Measurements from ENCODE around the gene CAPN5. TPM values are rescaled to one million over a fixed set of nuclear protein-coding genes. Genes with fewer than 3 reads are reported as not detected.

The CAPN5 gene
- total and polyA plus RNA-seq, 2 of the 13 experiments (the other 11 are each of a cell fraction or from before 2014, with no cell fraction given), result 0.27 to 1.2 TPM

DNA sequence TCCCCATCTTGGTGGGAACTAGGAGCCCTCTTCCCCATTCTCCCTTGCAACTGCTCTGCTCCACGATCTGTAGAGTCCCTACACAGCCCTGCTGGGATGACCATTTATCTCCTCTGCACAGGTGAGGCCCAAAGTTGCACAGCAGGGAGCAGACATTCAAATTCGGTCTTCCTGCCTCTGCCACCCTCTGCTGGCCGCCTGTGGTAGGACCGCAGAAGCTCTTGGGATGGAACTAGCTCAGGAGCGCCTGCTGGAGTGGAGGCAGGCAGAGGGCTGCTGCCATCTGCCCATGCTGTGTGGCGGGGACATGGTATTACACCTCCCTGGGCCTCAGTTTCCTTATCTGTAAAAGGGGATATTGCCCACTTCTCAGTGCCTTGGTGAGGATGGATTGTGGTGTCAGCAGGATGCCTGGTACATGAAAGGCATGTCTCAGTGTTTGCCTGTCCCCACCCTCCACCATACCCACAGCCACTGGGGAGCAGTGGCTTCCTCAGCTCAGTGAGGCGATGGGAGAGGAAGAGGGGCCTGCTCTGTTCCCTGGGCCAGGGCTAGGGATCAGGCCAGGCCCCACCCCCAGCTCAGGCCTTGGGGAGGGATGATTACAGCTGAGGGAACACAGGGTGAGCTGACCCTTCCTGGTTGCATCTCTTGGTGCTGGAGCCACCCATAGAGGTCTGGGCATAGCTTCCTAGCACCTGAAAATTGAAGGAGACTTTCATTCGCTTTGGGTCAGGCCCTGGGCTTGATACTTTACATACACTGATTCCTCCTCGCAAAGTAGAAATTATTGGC is 24.6 kb downstream of the CAPN5 start (continued):
- TF ChIP-seq, protein P1, sequence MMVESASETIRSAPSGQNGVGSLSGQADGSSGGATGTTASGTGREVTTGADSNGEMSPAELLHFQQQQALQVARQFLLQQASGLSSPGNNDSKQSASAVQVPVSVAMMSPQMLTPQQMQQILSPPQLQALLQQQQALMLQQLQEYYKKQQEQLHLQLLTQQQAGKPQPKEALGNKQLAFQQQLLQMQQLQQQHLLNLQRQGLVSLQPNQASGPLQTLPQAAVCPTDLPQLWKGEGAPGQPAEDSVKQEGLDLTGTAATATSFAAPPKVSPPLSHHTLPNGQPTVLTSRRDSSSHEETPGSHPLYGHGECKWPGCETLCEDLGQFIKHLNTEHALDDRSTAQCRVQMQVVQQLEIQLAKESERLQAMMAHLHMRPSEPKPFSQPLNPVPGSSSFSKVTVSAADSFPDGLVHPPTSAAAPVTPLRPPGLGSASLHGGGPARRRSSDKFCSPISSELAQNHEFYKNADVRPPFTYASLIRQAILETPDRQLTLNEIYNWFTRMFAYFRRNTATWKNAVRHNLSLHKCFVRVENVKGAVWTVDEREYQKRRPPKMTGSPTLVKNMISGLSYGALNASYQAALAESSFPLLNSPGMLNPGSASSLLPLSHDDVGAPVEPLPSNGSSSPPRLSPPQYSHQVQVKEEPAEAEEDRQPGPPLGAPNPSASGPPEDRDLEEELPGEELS (CRISPR knock-in tag; IDR thresholded peaks at IDR 0.05), result no peak
- TF ChIP-seq KDM4B (CRISPR knock-in tag; IDR thresholded peaks at IDR 0.05) (no peak), NFIC (IDR thresholded peaks at IDR 0.05; ENCODE audit: low read length) (no peak), RXRB (CRISPR knock-in tag; IDR thresholded peaks at IDR 0.05; ENCODE audit: borderline replicate concordance) (no peak; the same call in 1 of the 2 replicates), ZNF570 (CRISPR knock-in tag; IDR thresholded peaks at IDR 0.05; ENCODE audit: borderline replicate concordance) (no peak), TSC22D2 (CRISPR knock-in tag; IDR thresholded peaks at IDR 0.05; ENCODE audit: borderline replicate concordance) (no peak), BRCA1 (CRISPR knock-in tag; IDR thresholded peaks at IDR 0.05) (no peak), CSRNP2 (CRISPR knock-in tag; conservative IDR thresholded peaks at IDR 0.05; ENCODE audit: low read depth) (no peak), MBNL3 (CRISPR knock-in tag; conservative IDR thresholded peaks at IDR 0.05) (no peak), LCORL (IDR thresholded peaks at IDR 0.05) (no peak), LCORL (CRISPR knock-in tag; IDR thresholded peaks at IDR 0.05) (peak; percentile 52; the same call in 1 of the 2 replicates), ZBTB33 (CRISPR knock-in tag; IDR thresholded peaks at IDR 0.05) (0 out of 2 replicates have a peak, but pooled peaks have one; percentile 6), PAX8 (CRISPR knock-in tag; IDR thresholded peaks at IDR 0.05; ENCODE audit: borderline replicate concordance) (no peak), NFYB (CRISPR knock-in tag; IDR thresholded peaks at IDR 0.05) (no peak), ZBTB3 (CRISPR knock-in tag; IDR thresholded peaks at IDR 0.05; ENCODE audit: borderline replicate concordance, low read depth) (no peak), ZFP36L1 (CRISPR knock-in tag; IDR thresholded peaks at IDR 0.05) (no peak)
- TF ChIP-seq, protein P2, sequence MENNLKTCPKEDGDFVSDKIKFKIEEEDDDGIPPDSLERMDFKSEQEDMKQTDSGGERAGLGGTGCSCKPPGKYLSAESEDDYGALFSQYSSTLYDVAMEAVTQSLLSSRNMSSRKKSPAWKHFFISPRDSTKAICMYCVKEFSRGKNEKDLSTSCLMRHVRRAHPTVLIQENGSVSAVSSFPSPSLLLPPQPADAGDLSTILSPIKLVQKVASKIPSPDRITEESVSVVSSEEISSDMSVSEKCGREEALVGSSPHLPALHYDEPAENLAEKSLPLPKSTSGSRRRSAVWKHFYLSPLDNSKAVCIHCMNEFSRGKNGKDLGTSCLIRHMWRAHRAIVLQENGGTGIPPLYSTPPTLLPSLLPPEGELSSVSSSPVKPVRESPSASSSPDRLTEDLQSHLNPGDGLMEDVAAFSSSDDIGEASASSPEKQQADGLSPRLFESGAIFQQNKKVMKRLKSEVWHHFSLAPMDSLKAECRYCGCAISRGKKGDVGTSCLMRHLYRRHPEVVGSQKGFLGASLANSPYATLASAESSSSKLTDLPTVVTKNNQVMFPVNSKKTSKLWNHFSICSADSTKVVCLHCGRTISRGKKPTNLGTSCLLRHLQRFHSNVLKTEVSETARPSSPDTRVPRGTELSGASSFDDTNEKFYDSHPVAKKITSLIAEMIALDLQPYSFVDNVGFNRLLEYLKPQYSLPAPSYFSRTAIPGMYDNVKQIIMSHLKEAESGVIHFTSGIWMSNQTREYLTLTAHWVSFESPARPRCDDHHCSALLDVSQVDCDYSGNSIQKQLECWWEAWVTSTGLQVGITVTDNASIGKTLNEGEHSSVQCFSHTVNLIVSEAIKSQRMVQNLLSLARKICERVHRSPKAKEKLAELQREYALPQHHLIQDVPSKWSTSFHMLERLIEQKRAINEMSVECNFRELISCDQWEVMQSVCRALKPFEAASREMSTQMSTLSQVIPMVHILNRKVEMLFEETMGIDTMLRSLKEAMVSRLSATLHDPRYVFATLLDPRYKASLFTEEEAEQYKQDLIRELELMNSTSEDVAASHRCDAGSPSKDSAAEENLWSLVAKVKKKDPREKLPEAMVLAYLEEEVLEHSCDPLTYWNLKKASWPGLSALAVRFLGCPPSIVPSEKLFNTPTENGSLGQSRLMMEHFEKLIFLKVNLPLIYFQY (CRISPR knock-in tag; IDR thresholded peaks at IDR 0.05; ENCODE audit: borderline replicate concordance), result no peak
- TF ChIP-seq, protein P3, sequence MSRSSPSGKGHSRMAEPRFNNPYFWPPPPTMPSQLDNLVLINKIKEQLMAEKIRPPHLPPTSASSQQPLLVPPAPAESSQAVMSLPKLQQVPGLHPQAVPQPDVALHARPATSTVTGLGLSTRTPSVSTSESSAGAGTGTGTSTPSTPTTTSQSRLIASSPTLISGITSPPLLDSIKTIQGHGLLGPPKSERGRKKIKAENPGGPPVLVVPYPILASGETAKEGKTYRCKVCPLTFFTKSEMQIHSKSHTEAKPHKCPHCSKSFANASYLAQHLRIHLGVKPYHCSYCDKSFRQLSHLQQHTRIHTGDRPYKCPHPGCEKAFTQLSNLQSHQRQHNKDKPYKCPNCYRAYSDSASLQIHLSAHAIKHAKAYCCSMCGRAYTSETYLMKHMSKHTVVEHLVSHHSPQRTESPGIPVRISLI (CRISPR knock-in tag; IDR thresholded peaks at IDR 0.05; ENCODE audit: borderline replicate concordance), result peak; percentile 63; the same call in 1 of the 2 replicates

Measured in HepG2 (cell line).